HepG2 (cell line): ENCODE results near the gene CTCF. TPM values are rescaled to one million over a fixed set of nuclear protein-coding genes. Genes with fewer than 3 reads are reported as not detected.
"Not testable (repeated sequence)": the region's sequence is repeated elsewhere in the genome, so short reads cannot be mapped to it uniquely, and the experiment has no call there.

ENCODE experiments used
- ATAC-seq: fragments of 200-7000 bp; cut with Tn5 transposase; 3 replicates; pipeline ENCODE4 v1.9.1; 2020; ENCODE audit warnings: mild to moderate bottlenecking, moderate library complexity
- BruUV-seq: library from RNA; stranded (reverse); fragments of 400-500 nt; replicated peaks from 2 replicates; lab custom pipeline; 2021; lab: Mats Ljungman, UMichigan
- CTCF ChIA-PET: fragments of 300-600 bp; formaldehyde crosslinking; extraction: SDS; loops from one replicate; lab custom pipeline; 2021; ENCODE audit warnings: low total read pairs, inconsistent platforms, low intra/inter-chr PET ratio; lab: Yijun Ruan, JAX
- POLR2A ChIA-PET: fragments of 350-600 bp; sonication (Branson Sonifier 250); formaldehyde crosslinking; loops from one replicate; lab custom pipeline; 2020; ENCODE audit warnings: antibody characterized with exemption, inconsistent platforms; lab: Yijun Ruan, JAX
- DNase-seq: peaks from one replicate; pipeline ENCODE4 v3.0.0-alpha.2; 2015; ENCODE audit warnings: low spot score
- FAIRE-seq: peaks from 3 replicates; lab custom pipeline; 2011; peaks lifted over from hg19 to GRCh38; lab: Jason Lieb, UNC
- H2AFZ ChIP-seq: one replicate; pipeline ENCODE4 v1.6.1; 2011; ENCODE audit warnings: low read length, inconsistent platforms
- H3K27ac ChIP-seq: fragments of 300-600 bp; 3 replicates; pipeline ENCODE4 v1.8.0; 2011; ENCODE audit warnings: mixed run types, mild to moderate bottlenecking, mixed read lengths, low read length, inconsistent platforms; ENCODE audit not compliant: insufficient read depth; ENCODE audit errors: extremely low read length
- H3K27me3 ChIP-seq, 2 experiments: fragments of 200-600 bp in 1 of 2; 2 replicates in 1 of 2; 3 replicates in 1 of 2; pipeline versions ENCODE4 v1.6.0 to v1.8.0; 2011; ENCODE audit warnings: low read length in 2 of 2, mild to moderate bottlenecking in 2 of 2, moderate library complexity in 2 of 2, inconsistent platforms in 1 of 2; ENCODE audit not compliant: insufficient read depth in 2 of 2, control insufficient read depth in 1 of 2
- H3K36me3 ChIP-seq, 2 experiments: fragments of 200-600 bp in 1 of 2; replicated peaks in 1 of 2; 2 replicates in 1 of 2; 3 replicates in 1 of 2; pipeline versions ENCODE4 v1.5.1 to v1.8.0; 2011; ENCODE audit warnings: low read length in 2 of 2, inconsistent platforms in 1 of 2; ENCODE audit not compliant: insufficient read depth in 2 of 2, control insufficient read depth in 1 of 2
- H3K4me1 ChIP-seq: 2 replicates; pipeline ENCODE4 v1.5.1; 2012; ENCODE audit warnings: low read length, inconsistent platforms; ENCODE audit not compliant: insufficient read depth
- H3K4me2 ChIP-seq: 2 replicates; pipeline ENCODE4 v1.6.0; 2011; ENCODE audit warnings: low read depth, low read length, inconsistent platforms
- H3K4me3 ChIP-seq, 3 experiments: fragments of 200-600 bp in 1 of 3; sonication (generic), shearing (Covaris generic) in 1 of 3; replicated peaks in 1 of 3; 2 replicates each; pipeline ENCODE4 v1.5.1; 2011 to 2016; ENCODE audit warnings: low read length in 3 of 3, inconsistent platforms in 2 of 3, low read depth in 2 of 3, mild to moderate bottlenecking in 2 of 3, control low read depth in 1 of 3, mixed read lengths in 1 of 3; ENCODE audit not compliant: insufficient read depth in 1 of 3
- H3K79me2 ChIP-seq: one replicate; pipeline ENCODE4 v1.6.1; 2011; ENCODE audit warnings: low read length, inconsistent platforms; ENCODE audit not compliant: insufficient read depth
- H3K9ac ChIP-seq: 2 replicates; pipeline ENCODE4 v1.6.0; 2011; ENCODE audit warnings: mild to moderate bottlenecking, low read depth, low read length, inconsistent platforms; ENCODE audit not compliant: insufficient read depth
- H3K9me3 ChIP-seq: 2 replicates; pipeline ENCODE4 v1.5.1; 2012; ENCODE audit warnings: mild to moderate bottlenecking, low read length
- H4K20me1 ChIP-seq: 2 replicates; pipeline ENCODE4 v1.6.0; 2011; ENCODE audit warnings: inconsistent platforms, mild to moderate bottlenecking, low read length, moderate library complexity; ENCODE audit not compliant: insufficient read depth
- ATAD3A ChIP-seq: sonication (generic); formaldehyde crosslinking; IDR thresholded peaks from 2 replicates; pipeline ENCODE4 v1.4.0; 2020; ENCODE audit warnings: missing genetic modification reagents
- CCAR2 ChIP-seq: fragments of 200-400 bp; formaldehyde crosslinking; optimal IDR thresholded peaks from 2 replicates; pipeline ENCODE3; 2018; ENCODE audit warnings: low read depth, mild to moderate bottlenecking, low read length, moderate library complexity
- HNRNPH1 ChIP-seq: fragments of 200-400 bp; formaldehyde crosslinking; optimal IDR thresholded peaks from 2 replicates; pipeline ENCODE3; 2017; ENCODE audit warnings: mild to moderate bottlenecking, low read depth, low read length
- LCORL ChIP-seq, 2 experiments: fragments of 450-650 bp in 1 of 2; sonication (generic) in 1 of 2; formaldehyde crosslinking in 1 of 2; IDR thresholded peaks; 2 replicates each; pipeline versions ENCODE4 v1.5.0 to v1.6.1; 2017 to 2020; ENCODE audit warnings: antibody characterized with exemption in 1 of 2, missing genetic modification reagents in 1 of 2
- NFE2L1 ChIP-seq: sonication (generic); formaldehyde crosslinking; IDR thresholded peaks from 2 replicates; pipeline ENCODE4 v1.4.0; 2020; ENCODE audit warnings: missing genetic modification reagents, mild to moderate bottlenecking, borderline replicate concordance
- POLR2G ChIP-seq: fragments of 200-400 bp; formaldehyde crosslinking; IDR thresholded peaks from 2 replicates; pipeline ENCODE4 v1.6.1; 2018; ENCODE audit warnings: mild to moderate bottlenecking, low read depth, low read length, moderate library complexity
- RAD21 ChIP-seq: fragments of 450-650 bp; formaldehyde crosslinking; IDR thresholded peaks from 2 replicates; pipeline ENCODE4 v1.5.0; 2020; ENCODE audit warnings: mild to moderate bottlenecking
- SATB2 ChIP-seq: sonication (generic); formaldehyde crosslinking; IDR thresholded peaks from 2 replicates; pipeline ENCODE4 v1.5.0; 2020; ENCODE audit warnings: missing genetic modification reagents
- SRSF4 ChIP-seq: fragments of 200-400 bp; formaldehyde crosslinking; IDR thresholded peaks from one replicate; pipeline ENCODE4 v1.6.1; 2018; ENCODE audit warnings: mild to moderate bottlenecking, low read depth, low read length, moderate library complexity; ENCODE audit not compliant: poor library complexity, severe bottlenecking
- TBP ChIP-seq: sonication (generic); formaldehyde crosslinking; IDR thresholded peaks from 2 replicates; pipeline ENCODE4 v1.5.0; 2020; ENCODE audit warnings: missing genetic modification reagents
- THAP11 ChIP-seq: IDR thresholded peaks from 2 replicates; pipeline ENCODE4 v1.6.1; 2016; ENCODE audit warnings: missing biosample characterization, missing genetic modification reagents
- TP53 ChIP-seq: sonication (generic); formaldehyde crosslinking; conservative IDR thresholded peaks from 2 replicates; pipeline ENCODE4 v1.4.0; 2020; ENCODE audit warnings: missing genetic modification reagents
- ZFP36 ChIP-seq: fragments of 150-350 bp; IDR thresholded peaks from 2 replicates; pipeline ENCODE4 v1.6.1; 2018; ENCODE audit warnings: borderline replicate concordance, low read length, low read depth; ENCODE audit not compliant: partially characterized antibody
- ZNF121 ChIP-seq: sonication (generic); formaldehyde crosslinking; IDR thresholded peaks from 2 replicates; pipeline ENCODE4 v1.5.0; 2020; ENCODE audit warnings: mild to moderate bottlenecking, missing genetic modification reagents
- ZNF770 ChIP-seq: sonication (generic); formaldehyde crosslinking; IDR thresholded peaks from 2 replicates; pipeline ENCODE4 v1.5.0; 2020; ENCODE audit warnings: mild to moderate bottlenecking, missing genetic modification reagents
- ZNF83 ChIP-seq: sonication (generic); formaldehyde crosslinking; IDR thresholded peaks from 2 replicates; pipeline ENCODE4 v1.4.0; 2020; ENCODE audit warnings: missing genetic modification reagents, mild to moderate bottlenecking, borderline replicate concordance
- WGBS: methylation state at CpG from one replicate; pipeline ENCODE4 v1.1.6; 2017; ENCODE audit warnings: low lambda C conversion rate; 5-methylcytosine and 5-hydroxymethylcytosine counted together
- in situ Hi-C: cut with HindIII; loops from 2 replicates; pipeline ENCODE4 v1.10.0; 2017; ENCODE audit warnings: low pct_unique_long_range_greater_than_20kb; ENCODE audit not compliant: extremely low pct_ligation_motif_present
- intact Hi-C: fragments of 100-400 bp; cut with micrococcal nuclease; formaldehyde crosslinking; loops from one replicate; pipeline ENCODE4 v1.10.0; 2022; ENCODE audit not compliant: unreplicated experiment
- polyA plus RNA-seq, 8 experiments: library from polyadenylated mRNA; depleted of rRNA in 3 of 8; stranded (reverse) in 7 of 8; unstranded in 1 of 8; fragments of >200 nt; fragmentation: Illumina TruSeq in 4 of 8; extraction: Trizol in 4 of 8; gene quantifications; 2 replicates each; pipeline versions ENCODE4 v1.2.1 to v1.2.3, GENCODE V29; 2011 to 2016; ENCODE audit warnings: low read depth in 4 of 8, missing spikeins in 1 of 8, mixed read lengths in 1 of 8; ENCODE audit not compliant: insufficient read depth in 1 of 8
- total RNA-seq, 5 experiments: library from RNA; depleted of rRNA; stranded (reverse); fragments of >200 nt; fragmentation: Illumina TruSeq; extraction: Trizol; gene quantifications; 2 replicates each; pipeline ENCODE4 v1.2.3, GENCODE V29; 2016; ENCODE audit warnings: low read depth in 1 of 5

CTCF gene
- total and polyA plus RNA-seq, 2 of the 13 experiments (the other 11 are each of a cell fraction or from before 2014, with no cell fraction given) = 19.5 to 37.5 TPM

- H3K79me2 ChIP-seq; H3K27ac ChIP-seq; H3K9me3 ChIP-seq; FAIRE-seq; TF ChIP-seq LCORL (IDR thresholded peaks at IDR 0.05): not testable (repeated sequence)
- Histone ChIP-seq H3K27me3 (peaks cover 0 to 10% of the 10 kb centered on the region in 2 experiments; a peak in 1 of 5 replicates), H3K4me2 (peak overlapping the region; percentile 34)
- WGBS = 70% methylated on average over 1 of the region's 1 CpG
- POLR2A ChIA-PET = interaction anchor here (0.6 to 1.5 kb wide), 3 partner anchors 33 to 146 kb away, joined by 3 to 8 read pairs (median 3); partner anchors contain the start of genes ACD and ATP6V0D1
- TF ChIP-seq LCORL (CRISPR knock-in tag; IDR thresholded peaks at IDR 0.05) (0 out of 2 replicates have a peak, but pooled peaks have one; percentile 16), ZNF121 (peak; percentile 53; the same call in 1 of the 2 replicates)
- TF ChIP-seq, all 625 proteins: peak for 2; not testable (repeated sequence) for 623
- H3K9ac ChIP-seq, H3K36me3 ChIP-seq, H2AFZ ChIP-seq, H4K20me1 ChIP-seq, in situ Hi-C loops, BruUV-seq, H3K4me3 ChIP-seq, DNase-seq: not testable (repeated sequence)
- intact Hi-C loops = loop anchor here (1.0 kb wide), 3 partner anchors 20 to 89 kb away; partner anchors contain the start of gene ATP6V0D1
- H3K4me1 ChIP-seq = peaks cover 13% of the 10 kb centered on the region
- ATAC-seq = peak; percentile 55
- CTCF ChIA-PET = interaction anchor here (0.8 to 4.2 kb wide), 5 partner anchors 14 to 33 kb away, joined by 3 to 46 read pairs (median 4); partner anchors contain the start of gene ATP6V0D1
Measured at GRCh38 chr16:67513892-67514291, 48.4 kb upstream of the CTCF start.

DNA sequence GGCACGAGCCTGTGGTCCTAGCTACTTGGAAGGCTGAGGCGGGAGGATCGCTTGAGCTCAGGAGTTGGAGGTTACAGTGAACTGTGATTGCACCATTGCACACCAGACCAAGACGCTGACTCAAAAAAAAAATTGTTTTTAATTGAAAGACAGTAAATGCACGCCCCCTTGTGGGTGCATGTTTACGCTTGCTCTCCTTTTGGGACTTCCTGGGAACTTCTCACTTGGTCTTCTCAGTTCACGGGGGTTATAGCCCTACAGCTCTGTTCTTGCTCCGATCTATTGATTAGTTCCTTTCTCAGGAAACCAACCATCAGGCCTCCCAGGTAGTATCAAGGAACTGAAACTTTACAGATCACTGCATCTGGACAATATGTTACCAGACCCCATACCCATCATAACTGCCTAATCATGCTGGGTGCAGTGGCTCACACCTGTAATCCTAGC is 47.9 kb upstream of the CTCF start:
- peak; percentile 94 for FAIRE-seq
- TF ChIP-seq ZNF770 (CRISPR knock-in tag) (peak; percentile 98), RAD21 (CRISPR knock-in tag) (peak; percentile 66), NFE2L1 (CRISPR knock-in tag) (no peak), ZNF83 (CRISPR knock-in tag) (no peak), THAP11 (CRISPR knock-in tag) (0 out of 2 replicates have a peak, but pooled peaks have one; percentile 24), ATAD3A (CRISPR knock-in tag) (no peak), TBP (CRISPR knock-in tag) (0 out of 2 replicates have a peak, but pooled peaks have one; percentile 16), TP53 (CRISPR knock-in tag) (0 out of 2 replicates have a peak, but pooled peaks have one; percentile 35), CCAR2 (no peak), ZFP36 (no peak), HNRNPH1 (no peak), SRSF4 (no peak), SATB2 (no peak), POLR2G (no peak)

More for the DNA sequence above, 47.9 kb upstream of the CTCF start:
- H3K4me1 ChIP-seq = peaks cover 19% of the 10 kb centered on the region
- H3K9me3 ChIP-seq = no peaks in the 10 kb centered on the region
- no peak overlapping the region for H3K9ac ChIP-seq
- no peaks in the 10 kb centered on the region for H3K79me2 ChIP-seq
- H3K4me3 ChIP-seq = no peak overlapping the region
- BruUV-seq = no TSS peak
- peak; percentile 87 for DNase-seq
- in situ Hi-C loops (no loop called here), intact Hi-C loops (loop anchor here (1.0 kb wide), 3 partner anchors 20 to 89 kb away; partner anchors contain the start of gene ATP6V0D1)
- H2AFZ ChIP-seq = no peak overlapping the region
- ChIA-PET POLR2A (interaction anchor here (0.6 to 1.5 kb wide), 3 partner anchors 33 to 146 kb away, joined by 3 to 8 read pairs (median 3); partner anchors contain the start of genes ACD and ATP6V0D1), CTCF (interaction anchor here (0.8 to 4.2 kb wide), 5 partner anchors 13 to 33 kb away, joined by 3 to 46 read pairs (median 4); partner anchors contain the start of gene ATP6V0D1)
- H3K27me3 ChIP-seq = peaks cover 0 to 12% of the 10 kb centered on the region in 2 experiments; a peak in 1 of 5 replicates
- ATAC-seq = peak; percentile 57
- no peaks in the 10 kb centered on the region for H4K20me1 ChIP-seq
- H3K27ac ChIP-seq = no peak overlapping the region
- H3K4me2 ChIP-seq = peak overlapping the region; percentile 34
- WGBS = under 1% methylated on average over 8 of the region's 8 CpGs
- H3K36me3 ChIP-seq = no peaks in the 10 kb centered on the region
